ENCODE data around the gene STX18. TPM values are rescaled to one million over a fixed set of nuclear protein-coding genes. Genes with fewer than 3 reads are reported as not detected.

STX18 gene
- total RNA-seq, 1 donor from 2014 or later: 17.3 TPM

GRCh38 chr4:4395371-4395770, 146.5 kb downstream of the STX18 start:
- H3K27ac ChIP-seq (replicated peaks): no peak overlapping the region
- no peak for DNase-seq
- no peaks in the 10 kb centered on the region for H3K4me1 ChIP-seq
- no peak overlapping the region for H3K4me3 ChIP-seq
- no peaks in the 10 kb centered on the region for H3K36me3 ChIP-seq
- peaks cover 99% of the 10 kb centered on the region for H3K27me3 ChIP-seq (ENCODE audit: low read depth)
- H3K9me3 ChIP-seq (replicated peaks): peaks cover 8% of the 10 kb centered on the region
- no peak for TF ChIP-seq CTCF (IDR thresholded peaks at IDR 0.05; ENCODE audit: borderline replicate concordance)
- intact Hi-C loops (cut with micrococcal nuclease): no loop called here

GRCh38 chr4:4394644-4395043, 147.2 kb downstream of the STX18 start:
- no peaks in the 10 kb centered on the region for H3K4me1 ChIP-seq
- TF ChIP-seq CTCF (IDR thresholded peaks at IDR 0.05; ENCODE audit: borderline replicate concordance): no peak
- DNase-seq: no peak
- no peaks in the 10 kb centered on the region for H3K36me3 ChIP-seq
- peaks cover under 1% of the 10 kb centered on the region for H3K9me3 ChIP-seq (replicated peaks)
- peaks cover 99% of the 10 kb centered on the region for H3K27me3 ChIP-seq (ENCODE audit: low read depth)
- intact Hi-C loops (cut with micrococcal nuclease): no loop called here
- no peak overlapping the region for H3K27ac ChIP-seq (replicated peaks)
- no peak overlapping the region for H3K4me3 ChIP-seq

- H3K27me3 ChIP-seq (ENCODE audit: low read depth): peaks cover 99% of the 10 kb centered on the region
- no peak for DNase-seq
- no peak overlapping the region for H3K4me3 ChIP-seq
- no peak for TF ChIP-seq CTCF (IDR thresholded peaks at IDR 0.05; ENCODE audit: borderline replicate concordance)
- intact Hi-C loops (cut with micrococcal nuclease): no loop called here
- no peak overlapping the region for H3K27ac ChIP-seq (replicated peaks)
- H3K36me3 ChIP-seq: no peaks in the 10 kb centered on the region
- H3K4me1 ChIP-seq: peaks cover 12% of the 10 kb centered on the region
- H3K9me3 ChIP-seq (replicated peaks): no peaks in the 10 kb centered on the region
Measured at GRCh38 chr4:4392501-4393183, 149.2 kb downstream of the STX18 start.

- no peaks in the 10 kb centered on the region for H3K9me3 ChIP-seq (replicated peaks)
- intact Hi-C loops (cut with micrococcal nuclease): no loop called here
- H3K36me3 ChIP-seq: no peaks in the 10 kb centered on the region
- no peak overlapping the region for H3K4me3 ChIP-seq
- H3K4me1 ChIP-seq: peaks cover 19% of the 10 kb centered on the region
- no peak for TF ChIP-seq CTCF (IDR thresholded peaks at IDR 0.05; ENCODE audit: borderline replicate concordance)
- no peak overlapping the region for H3K27ac ChIP-seq (replicated peaks)
- H3K27me3 ChIP-seq (ENCODE audit: low read depth): peaks cover 99% of the 10 kb centered on the region
- no peak for DNase-seq
Measured at GRCh38 chr4:4391866-4392265, 150.0 kb downstream of the STX18 start.

- H3K27ac ChIP-seq (replicated peaks): no peak overlapping the region
- no peaks in the 10 kb centered on the region for H3K9me3 ChIP-seq (replicated peaks)
- H3K27me3 ChIP-seq (ENCODE audit: low read depth): peaks cover 99% of the 10 kb centered on the region
- DNase-seq: no peak
- TF ChIP-seq CTCF (IDR thresholded peaks at IDR 0.05; ENCODE audit: borderline replicate concordance): no peak
- H3K4me1 ChIP-seq: peaks cover 30% of the 10 kb centered on the region
- no peaks in the 10 kb centered on the region for H3K36me3 ChIP-seq
- intact Hi-C loops (cut with micrococcal nuclease): no loop called here
- no peak overlapping the region for H3K4me3 ChIP-seq
Measured at GRCh38 chr4:4390515-4391240, 151.2 kb downstream of the STX18 start.
